ENCODE measurements around the gene GPR34. TPM values are rescaled to one million over a fixed set of nuclear protein-coding genes. Genes with fewer than 3 reads are reported as not detected.

Gene GPR34, protein sequence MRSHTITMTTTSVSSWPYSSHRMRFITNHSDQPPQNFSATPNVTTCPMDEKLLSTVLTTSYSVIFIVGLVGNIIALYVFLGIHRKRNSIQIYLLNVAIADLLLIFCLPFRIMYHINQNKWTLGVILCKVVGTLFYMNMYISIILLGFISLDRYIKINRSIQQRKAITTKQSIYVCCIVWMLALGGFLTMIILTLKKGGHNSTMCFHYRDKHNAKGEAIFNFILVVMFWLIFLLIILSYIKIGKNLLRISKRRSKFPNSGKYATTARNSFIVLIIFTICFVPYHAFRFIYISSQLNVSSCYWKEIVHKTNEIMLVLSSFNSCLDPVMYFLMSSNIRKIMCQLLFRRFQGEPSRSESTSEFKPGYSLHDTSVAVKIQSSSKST
- total RNA-seq, result under 0.01 TPM in 1 of 2 replicates, not detected in the other

GRCh38 chrX:41688835-41689234, at the start of gene GPR34:
Gene GPR34, plus strand, starts transcription at chrX:41688973. Its CDS starts 6,661 bp downstream, at chrX:41695634.

GRCh38 chrX:41723826-41724225, 35.1 kb downstream of the GPR34 start, which contains the start of gene GPR82:
Gene GPR82, plus strand, starts transcription at chrX:41724181. Its CDS starts 2,846 bp downstream, at chrX:41727027.

Other genes starting within 250 kb of the GPR34 start
- gene NYX, start 241.6 kb upstream of the GPR34 start, total RNA-seq, result not detected in 2 replicates
- gene GPR82, start 35.2 kb downstream of the GPR34 start, total RNA-seq, result not detected in 2 replicates
- gene CASK, start 234.6 kb downstream of the GPR34 start, total RNA-seq, result 94.3 and 116 TPM in 2 replicates

All from smooth muscle cell of the umbilical artery (primary cell).